ENCODE measurements around the gene MND1. TPM values are rescaled to one million over a fixed set of nuclear protein-coding genes. Genes with fewer than 3 reads are reported as not detected.

The MND1 gene
- total and polyA plus RNA-seq, 11 donors = 0.27 to 1.3 (median 0.40) TPM; not detected in 6

GRCh38 chr4:153327247-153327646, 17.2 kb upstream of the MND1 start:
- Histone ChIP-seq H3K27me3 (no peaks in the 10 kb centered on the region), H3K36me3 (peaks cover 0 to 92% (median 24%) of the 10 kb centered on the region in 9 donors), H3K27ac (no peak overlapping the region), H3K4me3 (no peak overlapping the region), H3K4me1 (no peaks in the 10 kb centered on the region), H3K9me3 (no peaks in the 10 kb centered on the region)
- ATAC-seq (no peak), DNase-seq (no peak)
- WGBS, 4 donors = 82 to 88% (median 85%) methylated on average over 1 of the region's 1 CpG
- no peak for TF ChIP-seq CTCF (IDR thresholded peaks at IDR 0.05)
- no peak for TF ChIP-seq POLR2A (IDR thresholded peaks at IDR 0.05)
- intact Hi-C loops (cut with DNase I) = no loop called here

- TF ChIP-seq CTCF (IDR thresholded peaks at IDR 0.05) (no peak), POLR2A (IDR thresholded peaks at IDR 0.05) (no peak)
- Histone ChIP-seq H3K27me3 (no peaks in the 10 kb centered on the region), H3K4me3 (no peak overlapping the region), H3K36me3 (peaks cover 0 to 91% (median 26%) of the 10 kb centered on the region in 9 donors), H3K27ac (no peak overlapping the region), H3K9me3 (no peaks in the 10 kb centered on the region), H3K4me1 (no peaks in the 10 kb centered on the region)
- ATAC-seq (no peak), DNase-seq (no peak)
- WGBS, 4 donors = 95 to 96% (median 95%) methylated on average over 2 of the region's 2 CpGs
- intact Hi-C loops (cut with DNase I) = no loop called here
Measured at GRCh38 chr4:153332936-153333335, 11.6 kb upstream of the MND1 start.

- Histone ChIP-seq H3K36me3 (peaks cover 0 to 81% (median 20%) of the 10 kb centered on the region in 9 donors), H3K27me3 (no peaks in the 10 kb centered on the region), H3K4me1 (no peaks in the 10 kb centered on the region), H3K9me3 (no peaks in the 10 kb centered on the region), H3K4me3 (no peak overlapping the region), H3K27ac (no peak overlapping the region)
- no peak for ATAC-seq
- intact Hi-C loops (cut with DNase I) = no loop called here
- DNase-seq = no peak
- TF ChIP-seq CTCF (IDR thresholded peaks at IDR 0.05) (no peak), POLR2A (IDR thresholded peaks at IDR 0.05) (no peak)
Measured at GRCh38 chr4:153333874-153334273, 10.6 kb upstream of the MND1 start.

GRCh38 chr4:153335665-153336064, 8.8 kb upstream of the MND1 start:
- Histone ChIP-seq H3K9me3 (no peaks in the 10 kb centered on the region), H3K27me3 (no peaks in the 10 kb centered on the region), H3K36me3 (peaks cover 0 to 65% (median 14%) of the 10 kb centered on the region in 9 donors), H3K4me3 (no peak overlapping the region), H3K4me1 (no peaks in the 10 kb centered on the region), H3K27ac (no peak overlapping the region)
- ATAC-seq = no peak
- WGBS, 4 donors = 73 to 89% (median 85%) methylated on average over 4 of the region's 4 CpGs
- intact Hi-C loops (cut with DNase I) = no loop called here
- no peak for DNase-seq
- no peak for TF ChIP-seq POLR2A (IDR thresholded peaks at IDR 0.05)
- TF ChIP-seq CTCF (IDR thresholded peaks at IDR 0.05) = no peak

Measured in heart left ventricle (tissue), 16 donors.